HL-60 (cell line): ENCODE data around the gene SELENOO.

ENCODE experiments used
- DNase-seq, 2 experiments: peaks; one replicate each; pipeline ENCODE4 v3.0.0-alpha.2; 2010 to 2020; ENCODE audit warnings: low read depth in 1 of 2, low spot score in 1 of 2
- H3K27ac ChIP-seq: fragments of 250-450 bp; sonication (Bioruptor Pico); replicated peaks from 2 replicates; pipeline ENCODE4 v1.5.1; 2020; ENCODE audit warnings: mild to moderate bottlenecking, moderate library complexity
- H3K27me3 ChIP-seq: fragments of 250-450 bp; sonication (Bioruptor Pico); 2 replicates; pipeline ENCODE4 v1.5.1; 2021; ENCODE audit warnings: mild to moderate bottlenecking, moderate library complexity; ENCODE audit not compliant: insufficient read depth, poor library complexity, severe bottlenecking
- H3K4me3 ChIP-seq: replicated peaks from 2 replicates; pipeline ENCODE4 v1.5.1; 2011; ENCODE audit warnings: mild to moderate bottlenecking, control low read depth, low read length; ENCODE audit not compliant: insufficient read depth
- GABPA ChIP-seq: IDR thresholded peaks from 2 replicates; pipeline ENCODE4 v1.6.1; 2012; ENCODE audit warnings: low read depth
- POLR2AphosphoS5 ChIP-seq: IDR thresholded peaks from 2 replicates; pipeline ENCODE4 v1.6.1; 2012; ENCODE audit warnings: low read depth
- SPI1 ChIP-seq: IDR thresholded peaks from 2 replicates; pipeline ENCODE4 v1.6.1; 2012; ENCODE audit warnings: low read depth, mild to moderate bottlenecking, borderline replicate concordance
- TF ChIP-seq, protein P1 (sequence below): IDR thresholded peaks from one replicate; pipeline ENCODE4 v1.5.1; 2011; ENCODE audit warnings: low read length, control low read depth, inconsistent platforms; ENCODE audit not compliant: insufficient read depth
- TF ChIP-seq, protein P2 (sequence below): IDR thresholded peaks from 2 replicates; pipeline ENCODE4 v1.6.1; 2012; ENCODE audit warnings: low read depth; ENCODE audit not compliant: insufficient replicate concordance

The SELENOO gene

DNA sequence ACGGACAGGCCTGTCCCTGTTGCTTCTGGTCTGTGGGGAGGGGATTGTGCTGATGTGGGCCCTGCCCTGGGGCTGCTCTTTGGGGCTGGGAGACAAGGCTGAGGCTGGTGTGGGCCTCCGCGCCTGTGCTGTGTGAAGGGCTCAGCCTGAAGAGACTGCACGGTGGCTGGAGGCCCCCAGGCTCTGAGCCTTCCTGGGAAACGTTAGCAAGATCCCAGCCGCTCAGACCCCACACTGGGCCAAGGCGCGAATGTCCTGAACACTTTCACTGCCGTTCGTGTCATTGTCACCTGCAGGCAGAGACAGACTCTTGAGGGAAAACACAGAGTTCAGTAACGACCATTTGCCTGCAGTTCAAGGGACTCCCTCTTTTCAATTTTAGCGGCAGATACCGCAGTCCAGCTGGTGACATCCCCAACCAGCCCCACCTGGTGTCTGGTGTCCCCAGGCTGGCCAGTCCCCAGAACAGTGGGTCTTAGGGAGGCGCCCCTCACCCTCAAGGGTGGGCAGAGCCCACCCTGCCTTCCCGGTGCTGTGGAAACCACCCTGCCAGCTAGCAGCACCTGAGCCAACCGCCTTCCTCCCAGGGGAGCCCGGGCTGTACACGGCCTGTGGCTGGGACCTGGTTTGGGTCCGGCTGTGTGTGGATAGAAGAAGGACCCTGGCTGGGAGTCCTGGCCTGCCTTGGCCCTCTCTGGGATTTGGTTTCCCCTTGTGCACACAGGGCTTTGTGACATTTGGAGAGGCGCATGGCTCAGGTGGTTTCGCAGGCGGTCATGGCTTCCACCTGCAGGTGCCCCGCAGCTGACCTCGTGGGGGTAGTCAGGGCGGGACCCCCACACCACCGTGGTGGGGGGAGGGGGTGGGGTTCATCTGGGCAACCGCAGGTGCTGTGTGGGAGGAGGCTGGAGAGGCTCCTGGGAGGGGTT is 24.6 kb upstream of the SELENOO start:
- Histone ChIP-seq H3K27me3 (no peaks in the 10 kb centered on the region), H3K27ac (no peak overlapping the region), H3K4me3 (no peak overlapping the region)
- DNase-seq, result no peak
- TF ChIP-seq, protein P1, sequence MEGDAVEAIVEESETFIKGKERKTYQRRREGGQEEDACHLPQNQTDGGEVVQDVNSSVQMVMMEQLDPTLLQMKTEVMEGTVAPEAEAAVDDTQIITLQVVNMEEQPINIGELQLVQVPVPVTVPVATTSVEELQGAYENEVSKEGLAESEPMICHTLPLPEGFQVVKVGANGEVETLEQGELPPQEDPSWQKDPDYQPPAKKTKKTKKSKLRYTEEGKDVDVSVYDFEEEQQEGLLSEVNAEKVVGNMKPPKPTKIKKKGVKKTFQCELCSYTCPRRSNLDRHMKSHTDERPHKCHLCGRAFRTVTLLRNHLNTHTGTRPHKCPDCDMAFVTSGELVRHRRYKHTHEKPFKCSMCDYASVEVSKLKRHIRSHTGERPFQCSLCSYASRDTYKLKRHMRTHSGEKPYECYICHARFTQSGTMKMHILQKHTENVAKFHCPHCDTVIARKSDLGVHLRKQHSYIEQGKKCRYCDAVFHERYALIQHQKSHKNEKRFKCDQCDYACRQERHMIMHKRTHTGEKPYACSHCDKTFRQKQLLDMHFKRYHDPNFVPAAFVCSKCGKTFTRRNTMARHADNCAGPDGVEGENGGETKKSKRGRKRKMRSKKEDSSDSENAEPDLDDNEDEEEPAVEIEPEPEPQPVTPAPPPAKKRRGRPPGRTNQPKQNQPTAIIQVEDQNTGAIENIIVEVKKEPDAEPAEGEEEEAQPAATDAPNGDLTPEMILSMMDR, result no peak
- TF ChIP-seq SPI1, result no peak
- TF ChIP-seq GABPA, result no peak
- no peak for TF ChIP-seq POLR2AphosphoS5
- TF ChIP-seq, protein P2, sequence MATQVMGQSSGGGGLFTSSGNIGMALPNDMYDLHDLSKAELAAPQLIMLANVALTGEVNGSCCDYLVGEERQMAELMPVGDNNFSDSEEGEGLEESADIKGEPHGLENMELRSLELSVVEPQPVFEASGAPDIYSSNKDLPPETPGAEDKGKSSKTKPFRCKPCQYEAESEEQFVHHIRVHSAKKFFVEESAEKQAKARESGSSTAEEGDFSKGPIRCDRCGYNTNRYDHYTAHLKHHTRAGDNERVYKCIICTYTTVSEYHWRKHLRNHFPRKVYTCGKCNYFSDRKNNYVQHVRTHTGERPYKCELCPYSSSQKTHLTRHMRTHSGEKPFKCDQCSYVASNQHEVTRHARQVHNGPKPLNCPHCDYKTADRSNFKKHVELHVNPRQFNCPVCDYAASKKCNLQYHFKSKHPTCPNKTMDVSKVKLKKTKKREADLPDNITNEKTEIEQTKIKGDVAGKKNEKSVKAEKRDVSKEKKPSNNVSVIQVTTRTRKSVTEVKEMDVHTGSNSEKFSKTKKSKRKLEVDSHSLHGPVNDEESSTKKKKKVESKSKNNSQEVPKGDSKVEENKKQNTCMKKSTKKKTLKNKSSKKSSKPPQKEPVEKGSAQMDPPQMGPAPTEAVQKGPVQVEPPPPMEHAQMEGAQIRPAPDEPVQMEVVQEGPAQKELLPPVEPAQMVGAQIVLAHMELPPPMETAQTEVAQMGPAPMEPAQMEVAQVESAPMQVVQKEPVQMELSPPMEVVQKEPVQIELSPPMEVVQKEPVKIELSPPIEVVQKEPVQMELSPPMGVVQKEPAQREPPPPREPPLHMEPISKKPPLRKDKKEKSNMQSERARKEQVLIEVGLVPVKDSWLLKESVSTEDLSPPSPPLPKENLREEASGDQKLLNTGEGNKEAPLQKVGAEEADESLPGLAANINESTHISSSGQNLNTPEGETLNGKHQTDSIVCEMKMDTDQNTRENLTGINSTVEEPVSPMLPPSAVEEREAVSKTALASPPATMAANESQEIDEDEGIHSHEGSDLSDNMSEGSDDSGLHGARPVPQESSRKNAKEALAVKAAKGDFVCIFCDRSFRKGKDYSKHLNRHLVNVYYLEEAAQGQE, result no peak

DNA sequence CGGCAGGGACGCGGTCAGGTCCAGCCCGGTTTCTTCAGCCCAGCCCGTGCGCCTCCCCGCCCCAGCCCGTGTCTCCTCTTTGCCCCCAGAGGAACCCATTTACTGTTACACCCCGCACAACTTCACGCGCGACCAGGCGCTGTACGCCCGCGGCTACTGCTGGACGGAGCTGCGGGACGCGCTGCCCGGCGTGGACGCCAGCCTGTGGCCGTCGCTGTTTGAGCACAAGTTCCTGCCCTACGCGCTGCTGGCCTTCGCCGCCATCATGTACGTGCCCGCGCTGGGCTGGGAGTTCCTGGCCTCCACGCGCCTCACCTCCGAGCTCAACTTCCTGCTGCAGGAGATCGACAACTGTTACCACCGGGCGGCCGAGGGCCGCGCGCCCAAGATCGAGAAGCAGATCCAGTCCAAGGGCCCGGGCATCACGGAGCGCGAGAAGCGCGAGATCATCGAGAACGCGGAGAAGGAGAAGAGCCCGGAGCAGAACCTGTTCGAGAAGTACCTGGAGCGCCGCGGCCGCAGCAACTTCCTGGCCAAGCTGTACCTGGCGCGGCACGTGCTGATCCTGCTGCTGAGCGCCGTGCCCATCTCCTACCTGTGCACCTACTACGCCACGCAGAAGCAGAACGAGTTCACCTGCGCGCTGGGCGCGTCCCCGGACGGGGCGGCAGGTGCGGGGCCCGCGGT is 23.8 kb upstream of the SELENOO start:
- Histone ChIP-seq H3K27ac (no peak overlapping the region), H3K27me3 (no peaks in the 10 kb centered on the region), H3K4me3 (no peak overlapping the region)
- DNase-seq, result no peak
- TF ChIP-seq GABPA, result no peak
- TF ChIP-seq, protein P2, result no peak
- TF ChIP-seq SPI1, result no peak
- TF ChIP-seq, protein P1, result no peak
- TF ChIP-seq POLR2AphosphoS5, result no peak

DNA sequence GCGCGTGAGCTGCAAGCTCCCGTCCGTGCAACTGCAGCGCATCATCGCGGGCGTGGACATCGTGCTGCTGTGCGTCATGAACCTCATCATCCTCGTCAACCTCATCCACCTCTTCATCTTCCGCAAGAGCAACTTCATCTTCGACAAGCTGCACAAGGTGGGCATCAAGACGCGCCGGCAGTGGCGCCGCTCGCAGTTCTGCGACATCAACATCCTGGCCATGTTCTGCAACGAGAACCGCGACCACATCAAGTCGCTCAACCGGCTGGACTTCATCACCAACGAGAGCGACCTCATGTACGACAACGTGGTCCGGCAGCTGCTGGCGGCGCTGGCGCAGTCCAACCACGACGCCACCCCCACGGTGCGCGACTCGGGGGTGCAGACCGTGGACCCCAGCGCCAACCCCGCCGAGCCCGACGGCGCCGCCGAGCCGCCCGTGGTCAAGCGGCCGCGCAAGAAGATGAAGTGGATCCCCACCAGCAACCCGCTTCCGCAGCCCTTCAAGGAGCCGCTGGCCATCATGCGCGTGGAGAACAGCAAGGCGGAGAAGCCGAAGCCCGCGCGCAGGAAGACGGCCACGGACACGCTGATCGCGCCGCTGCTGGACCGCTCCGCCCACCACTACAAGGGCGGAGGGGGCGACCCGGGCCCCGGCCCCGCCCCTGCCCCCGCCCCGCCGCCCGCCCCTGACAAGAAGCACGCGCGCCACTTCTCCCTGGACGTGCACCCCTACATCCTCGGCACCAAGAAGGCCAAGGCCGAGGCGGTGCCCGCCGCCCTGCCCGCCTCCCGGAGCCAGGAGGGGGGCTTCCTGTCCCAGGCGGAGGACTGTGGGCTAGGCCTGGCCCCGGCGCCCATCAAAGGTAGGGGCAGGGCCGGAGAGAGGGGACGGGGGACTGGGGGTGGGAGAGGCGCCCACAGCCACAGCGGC is 23.0 kb upstream of the SELENOO start:
- no peak for DNase-seq
- no peak overlapping the region for H3K27ac ChIP-seq
- no peaks in the 10 kb centered on the region for H3K27me3 ChIP-seq
- H3K4me3 ChIP-seq, result no peak overlapping the region
- TF ChIP-seq GABPA (no peak), SPI1 (no peak), POLR2AphosphoS5 (no peak)
- TF ChIP-seq, protein P2, result no peak
- TF ChIP-seq, protein P1, result no peak
